Kidney (tissue), 14 donors: ENCODE results near the gene SOX11. TPM values are rescaled to one million over a fixed set of nuclear protein-coding genes. Genes with fewer than 3 reads are reported as not detected.

Experiments used
- DNase-seq, 5 donors: peaks; one replicate each; pipeline ENCODE4 v3.0.0-alpha.2; 2013 to 2020
- FAIRE-seq: peaks from 2 replicates; lab custom pipeline; 2012; peaks lifted over from hg19 to GRCh38; lab: Jason Lieb, UNC
- H3K27ac ChIP-seq, 2 donors: one replicate each; pipeline ENCODE4 v1.7.0; 2013; ENCODE audit warnings: low read depth in 2 of 2, low read length in 2 of 2, inconsistent platforms in 1 of 2
- H3K27me3 ChIP-seq: one replicate; pipeline ENCODE4 v1.7.1; 2013; ENCODE audit warnings: low read length, inconsistent platforms; ENCODE audit not compliant: control insufficient read depth, insufficient read depth
- H3K36me3 ChIP-seq, 3 donors: one replicate each; pipeline versions ENCODE4 v1.7.0 to v1.7.1; 2013; ENCODE audit warnings: low read length in 3 of 3, control low read depth in 1 of 3, inconsistent platforms in 1 of 3; ENCODE audit not compliant: insufficient read depth in 3 of 3, control insufficient read depth in 2 of 3
- H3K4me1 ChIP-seq, 3 donors: one replicate each; pipeline versions ENCODE4 v1.7.0 to v1.7.1; 2013; ENCODE audit warnings: low read length in 3 of 3, inconsistent platforms in 1 of 3, low read depth in 1 of 3; ENCODE audit not compliant: control insufficient read depth in 2 of 3, insufficient read depth in 2 of 3
- H3K4me3 ChIP-seq, 3 donors: one replicate each; pipeline versions ENCODE4 v1.7.0 to v1.8.1; 2013; ENCODE audit warnings: low read length in 3 of 3, control low read depth in 1 of 3, inconsistent platforms in 1 of 3
- H3K9ac ChIP-seq, 3 donors: one replicate each; pipeline versions ENCODE4 v1.7.0 to v1.7.1; 2013; ENCODE audit warnings: low read length in 3 of 3, control low read depth in 1 of 3, inconsistent platforms in 1 of 3
- H3K9me3 ChIP-seq, 3 donors: one replicate each; pipeline versions ENCODE4 v1.7.0 to v1.7.1; 2013; ENCODE audit warnings: low read length in 3 of 3, control low read depth in 1 of 3, inconsistent platforms in 1 of 3; ENCODE audit not compliant: control insufficient read depth in 2 of 3, insufficient read depth in 1 of 3
- CTCF ChIP-seq: IDR thresholded peaks from 3 replicates; pipeline ENCODE4 v1.5.1; 2012; ENCODE audit warnings: mild to moderate bottlenecking, moderate library complexity, borderline replicate concordance; ENCODE audit not compliant: insufficient read depth; ENCODE audit errors: extremely low read depth
- intact Hi-C: fragments of 100-400 bp; cut with DNase I; formaldehyde crosslinking; loops from one replicate; pipeline ENCODE4 v1.11.1; 2022
- polyA plus RNA-seq: library from polyadenylated mRNA; stranded (reverse); fragments of 350-450 nt; fragmentation: Illumina TruSeq; extraction: RNeasy Lipid Tissue Mini Kit (QIAGEN cat#74804); gene quantifications from one replicate; pipeline ENCODE4 v1.2.3, GENCODE V29; 2014; ENCODE audit warnings: low read depth, low replicate concordance; ENCODE audit not compliant: insufficient read depth
- total RNA-seq: library from RNA; stranded (reverse); fragmentation: NEBNext Ultra II Directional; extraction: Animal tissue kit (Norgen Biotek cat#: 25700); gene quantifications from one replicate; pipeline ENCODE4 v1.2.1, GENCODE V29; 2021
- donor health status: control.
- donor health status: control.
- donor health status: control.
- donor health status: control.
- donor health status: control.
- donor health status: DM: yes; HTN: yes; CAD: no.
- donor health status: Normal renal cell carcinoma (clear cell type).

Gene SOX11
- total and polyA plus RNA-seq, 2 donors from 2014 or later: 0.22 TPM; not detected in 1

- H3K9me3 ChIP-seq: no peaks in the 10 kb centered on the region
- H3K4me3 ChIP-seq: peak overlapping the region in 1 of 3 donors; percentile 78
- intact Hi-C loops: no loop called here
- FAIRE-seq (no peak), DNase-seq (peak; percentile 65 to 94 (median 92))
- H3K36me3 ChIP-seq: no peaks in the 10 kb centered on the region
- no peak overlapping the region for H3K27ac ChIP-seq
- no peaks in the 10 kb centered on the region for H3K4me1 ChIP-seq
- H3K27me3 ChIP-seq: no peaks in the 10 kb centered on the region
- no peak for TF ChIP-seq CTCF
- H3K9ac ChIP-seq: peak overlapping the region in 1 of 3 donors; percentile 59
Observed at GRCh38 chr2:5691221-5691984, 781 bp upstream of the SOX11 start.

- H3K9me3 ChIP-seq: no peaks in the 10 kb centered on the region
- no peaks in the 10 kb centered on the region for H3K27me3 ChIP-seq
- H3K27ac ChIP-seq: no peak overlapping the region
- peak overlapping the region in 1 of 3 donors; percentile 94 for H3K4me3 ChIP-seq
- no peaks in the 10 kb centered on the region for H3K36me3 ChIP-seq
- no peaks in the 10 kb centered on the region for H3K4me1 ChIP-seq
- no peak for TF ChIP-seq CTCF
- FAIRE-seq: no peak
- intact Hi-C loops: no loop called here
- peak overlapping the region in 1 of 3 donors; percentile 86 for H3K9ac ChIP-seq
- DNase-seq: peak in 4 of 5 donors; percentile 52 to 75 (median 71)
Observed at GRCh38 chr2:5692561-5693286, 540 bp downstream of the SOX11 start.

- H3K36me3 ChIP-seq: no peaks in the 10 kb centered on the region
- DNase-seq (peak in 4 of 5 donors; percentile 54 to 69 (median 66)), FAIRE-seq (no peak)
- no peaks in the 10 kb centered on the region for H3K9me3 ChIP-seq
- H3K27me3 ChIP-seq: no peaks in the 10 kb centered on the region
- no peak overlapping the region for H3K27ac ChIP-seq
- H3K9ac ChIP-seq: peak overlapping the region in 1 of 3 donors; percentile 84
- intact Hi-C loops: no loop called here
- H3K4me1 ChIP-seq: no peaks in the 10 kb centered on the region
- TF ChIP-seq CTCF: no peak
- peak overlapping the region in 1 of 3 donors; percentile 86 for H3K4me3 ChIP-seq
Observed at GRCh38 chr2:5693287-5694201, 1.4 kb downstream of the SOX11 start.
